K562 (cell line): ENCODE results near the gene GGT5. TPM values are rescaled to one million over a fixed set of nuclear protein-coding genes. Genes with fewer than 3 reads are reported as not detected.

Experiments used
- ARNT ChIP-seq, 2 experiments: fragments of 450-650 bp; IDR thresholded peaks; 2 replicates each; pipeline ENCODE4 v1.6.1; 2016; ENCODE audit warnings: mild to moderate bottlenecking in 1 of 2
- BHLHE40 ChIP-seq: IDR thresholded peaks from 2 replicates; pipeline ENCODE4 v1.6.1; 2011; ENCODE audit warnings: low read length, improper control_type of control experiment
- CBFA2T2 ChIP-seq: fragments of 450-650 bp; conservative IDR thresholded peaks from 2 replicates; pipeline ENCODE4 v1.6.1; 2017; ENCODE audit warnings: mild to moderate bottlenecking
- ERF ChIP-seq: fragments of 450-650 bp; formaldehyde crosslinking; IDR thresholded peaks from 2 replicates; pipeline ENCODE4 v1.4.0; 2020; ENCODE audit warnings: mild to moderate bottlenecking, mixed read lengths
- FOXJ2 ChIP-seq: fragments of 200-800 bp; sonication (Bioruptor generic); IDR thresholded peaks from 2 replicates; pipeline ENCODE4 v1.6.1; 2016; ENCODE audit warnings: missing genetic modification characterization, missing compliant biosample characterization
- GTF2F1 ChIP-seq: IDR thresholded peaks from 2 replicates; pipeline ENCODE4 v1.6.1; 2011; ENCODE audit warnings: low read depth, low read length, improper control_type of control experiment
- MAZ ChIP-seq, 2 experiments: fragments of 450-650 bp in 1 of 2; sonication (generic) in 1 of 2; formaldehyde crosslinking; IDR thresholded peaks in 1 of 2; conservative IDR thresholded peaks in 1 of 2; 2 replicates each; pipeline versions ENCODE4 v1.4.0 to v1.5.0; 2020; ENCODE audit warnings: mild to moderate bottlenecking in 1 of 2, missing genetic modification reagents in 1 of 2
- NONO ChIP-seq, 2 experiments: fragments of 200-400 bp in 1 of 2; fragments of 450-650 bp in 1 of 2; formaldehyde crosslinking in 1 of 2; IDR thresholded peaks; 2 replicates each; pipeline ENCODE4 v1.6.1; 2017; ENCODE audit warnings: low read depth in 2 of 2, mild to moderate bottlenecking in 2 of 2, moderate library complexity in 2 of 2, low read length in 1 of 2
- POLR2G ChIP-seq: fragments of 200-400 bp; formaldehyde crosslinking; IDR thresholded peaks from 2 replicates; pipeline ENCODE4 v1.6.1; 2017; ENCODE audit warnings: low read depth, mild to moderate bottlenecking, antibody characterized with exemption, low read length, moderate library complexity
- RNF2 ChIP-seq: sonication (generic); IDR thresholded peaks from 2 replicates; pipeline ENCODE4 v1.6.1; 2016
- SPI1 ChIP-seq: IDR thresholded peaks from 2 replicates; pipeline ENCODE4 v1.6.1; 2011; ENCODE audit warnings: low read depth, low read length, control low read depth, borderline replicate concordance
- ZNF76 ChIP-seq: fragments of 250-450 bp; sonication (Bioruptor Pico); IDR thresholded peaks from 2 replicates; pipeline ENCODE4 v1.4.0; 2020; ENCODE audit warnings: mild to moderate bottlenecking, moderate library complexity, borderline replicate concordance
- polyA plus RNA-seq, 8 experiments: library from polyadenylated mRNA; depleted of rRNA in 4 of 8; stranded (reverse) in 5 of 8; unstranded in 3 of 8; fragments of >200 nt; fragmentation: Nextera tagmentation in 2 of 8; fragmentation: Illumina TruSeq in 1 of 8; extraction: Ambion mirVana in 2 of 8; extraction: Trizol in 1 of 8; gene quantifications; 2 replicates each; pipeline versions ENCODE4 v1.2.1 to v1.2.3, GENCODE V29; 2011 to 2014; ENCODE audit warnings: inconsistent platforms in 1 of 8, missing spikeins in 1 of 8
- total RNA-seq, 7 experiments: library from RNA; depleted of rRNA in 6 of 7; stranded (reverse); fragments of >200 nt in 6 of 7; fragmentation: Illumina TruSeq in 2 of 7; extraction: Trizol in 2 of 7; gene quantifications; 2 replicates each; pipeline versions ENCODE4 v1.2.1 to v1.2.3, GENCODE V29; 2011 to 2021; ENCODE audit warnings: low replicate concordance in 1 of 7
- TF ChIP-seq, protein P1 (sequence below): fragments of 250-450 bp; sonication (Bioruptor Pico); IDR thresholded peaks from 2 replicates; pipeline ENCODE4 v1.8.0; 2021; ENCODE audit warnings: mild to moderate bottlenecking, moderate library complexity

Gene GGT5
- total and polyA plus RNA-seq, 9 of the 15 experiments (the other 6 are each of a cell fraction or from before 2014, with no cell fraction given): 0.07 to 0.69 (median 0.18) TPM; not detected in 4

GRCh38 chr22:24240381-24240780 lies 4.5 kb downstream of the GGT5 start (continued):
- TF ChIP-seq GTF2F1: no peak
- no peak for TF ChIP-seq NONO (IDR thresholded peaks at IDR 0.05; ENCODE audit: low read depth in 2 of 2, low read length in 1 of 2)
- TF ChIP-seq FOXJ2 (tag): no peak
- no peak for TF ChIP-seq BHLHE40
- no peak for TF ChIP-seq ARNT (IDR thresholded peaks at IDR 0.05)
- TF ChIP-seq CBFA2T2: no peak
- no peak for TF ChIP-seq POLR2G
- TF ChIP-seq, protein P1, sequence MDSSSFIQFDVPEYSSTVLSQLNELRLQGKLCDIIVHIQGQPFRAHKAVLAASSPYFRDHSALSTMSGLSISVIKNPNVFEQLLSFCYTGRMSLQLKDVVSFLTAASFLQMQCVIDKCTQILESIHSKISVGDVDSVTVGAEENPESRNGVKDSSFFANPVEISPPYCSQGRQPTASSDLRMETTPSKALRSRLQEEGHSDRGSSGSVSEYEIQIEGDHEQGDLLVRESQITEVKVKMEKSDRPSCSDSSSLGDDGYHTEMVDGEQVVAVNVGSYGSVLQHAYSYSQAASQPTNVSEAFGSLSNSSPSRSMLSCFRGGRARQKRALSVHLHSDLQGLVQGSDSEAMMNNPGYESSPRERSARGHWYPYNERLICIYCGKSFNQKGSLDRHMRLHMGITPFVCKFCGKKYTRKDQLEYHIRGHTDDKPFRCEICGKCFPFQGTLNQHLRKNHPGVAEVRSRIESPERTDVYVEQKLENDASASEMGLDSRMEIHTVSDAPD (CRISPR knock-in tag): no peak
- TF ChIP-seq ZNF76 (CRISPR knock-in tag): no peak
- no peak for TF ChIP-seq RNF2
- TF ChIP-seq MAZ (CRISPR knock-in tag; conservative IDR thresholded peaks at IDR 0.05 in 1 of 2, IDR thresholded peaks at IDR 0.05 in 1 of 2): no peak
- TF ChIP-seq ERF (CRISPR knock-in tag): no peak
- no peak for TF ChIP-seq SPI1
- TF ChIP-seq, all 486 proteins: peak for 0
